Body of pancreas (tissue), 4 donors: Measurements from ENCODE around the gene GRK1.

ENCODE experiments used
- CTCF ChIP-seq, 7 experiments: fragments of 450-650 bp in 4 of 7; fragments of 200-600 bp in 3 of 7; sonication (generic) in 3 of 7; IDR thresholded peaks; one replicate each; pipeline ENCODE4 v1.5.1; 2016 to 2019; ENCODE audit warnings: antibody characterized with exemption in 7 of 7
- POLR2A ChIP-seq, 3 donors: fragments of 450-650 bp; IDR thresholded peaks; one replicate each; pipeline ENCODE4 v1.6.1; 2016; ENCODE audit warnings: antibody characterized with exemption in 3 of 3, mild to moderate bottlenecking in 2 of 3

- TF ChIP-seq CTCF (IDR thresholded peaks at IDR 0.05) (no peak), POLR2A (IDR thresholded peaks at IDR 0.05) (no peak)
Observed at GRCh38 chr13:113658836-113659235, 8.2 kb upstream of the GRK1 start.
